Ishikawa (cell line): ENCODE measurements around the gene RPS28.

Experiments
- CEBPB ChIP-seq: IDR thresholded peaks from 2 replicates; pipeline ENCODE4 v1.6.1; 2012
- CREB1 ChIP-seq: IDR thresholded peaks from 2 replicates; pipeline ENCODE4 v1.6.1; 2012; ENCODE audit warnings: low read depth
- EGR1 ChIP-seq: IDR thresholded peaks from 2 replicates; pipeline ENCODE4 v1.6.1; 2012
- EP300 ChIP-seq: IDR thresholded peaks from 2 replicates; pipeline ENCODE4 v1.6.1; 2012; ENCODE audit warnings: borderline replicate concordance
- FOXM1 ChIP-seq: IDR thresholded peaks from 2 replicates; pipeline ENCODE4 v1.6.1; 2012; ENCODE audit warnings: low read depth, borderline replicate concordance
- MAX ChIP-seq: IDR thresholded peaks from 2 replicates; pipeline ENCODE4 v1.6.1; 2012
- NFIC ChIP-seq: IDR thresholded peaks from 2 replicates; pipeline ENCODE4 v1.6.1; 2012
- RAD21 ChIP-seq: IDR thresholded peaks from 2 replicates; pipeline ENCODE4 v1.6.1; 2012; ENCODE audit warnings: low read depth
- REST ChIP-seq: IDR thresholded peaks from 2 replicates; pipeline ENCODE4 v1.6.1; 2012; ENCODE audit warnings: low read depth, mild to moderate bottlenecking
- TAF1 ChIP-seq: IDR thresholded peaks from 2 replicates; pipeline ENCODE4 v1.6.1; 2012; ENCODE audit warnings: low read depth, mild to moderate bottlenecking
- TEAD4 ChIP-seq: IDR thresholded peaks from 2 replicates; pipeline ENCODE4 v1.6.1; 2012
- USF1 ChIP-seq: IDR thresholded peaks from 2 replicates; pipeline ENCODE4 v1.6.1; 2012
- YY1 ChIP-seq: IDR thresholded peaks from 2 replicates; pipeline ENCODE4 v1.6.1; 2012; ENCODE audit warnings: low read depth
- ZBTB7A ChIP-seq: IDR thresholded peaks from 2 replicates; pipeline ENCODE4 v1.6.1; 2012; ENCODE audit warnings: low read depth

- no peak for TF ChIP-seq TAF1
- no peak for TF ChIP-seq YY1
- no peak for TF ChIP-seq ZBTB7A
- no peak for TF ChIP-seq FOXM1
- TF ChIP-seq CREB1: no peak
- TF ChIP-seq EGR1: no peak
- TF ChIP-seq NFIC: no peak
- no peak for TF ChIP-seq RAD21
- TF ChIP-seq EP300: no peak
- no peak for TF ChIP-seq CEBPB
- TF ChIP-seq USF1: no peak
- TF ChIP-seq REST: no peak
- TF ChIP-seq TEAD4: no peak
- no peak for TF ChIP-seq MAX
Measured at GRCh38 chr19:8302734-8303133, 18.6 kb upstream of the RPS28 start.
